GM10847 (cell line): ENCODE data around the gene QRICH2.

ENCODE experiments used
- POLR2A ChIP-seq: IDR thresholded peaks from 2 replicates; pipeline ENCODE4 v1.6.1; 2011; ENCODE audit not compliant: insufficient read length; ENCODE audit errors: extremely low read depth

The QRICH2 gene

GRCh38 chr17:76307966-76308338 is at the start of gene QRICH2:
QRICH2 (minus strand) TSS chr17:76308276; CDS start chr17:76307998, 278 bp downstream.
- no peak for TF ChIP-seq POLR2A

GRCh38 chr17:76357597-76358158 is 49.6 kb upstream of the QRICH2 start:
- no peak for TF ChIP-seq POLR2A

GRCh38 chr17:76356803-76357456 is 48.9 kb upstream of the QRICH2 start:
- TF ChIP-seq POLR2A = no peak

GRCh38 chr17:76354747-76355310 is 46.8 kb upstream of the QRICH2 start:
- TF ChIP-seq POLR2A = no peak

- TF ChIP-seq POLR2A = no peak
Observed at GRCh38 chr17:76354317-76354729, 46.2 kb upstream of the QRICH2 start.

GRCh38 chr17:76353599-76354316 is 45.7 kb upstream of the QRICH2 start, which contains the start of gene PRPSAP1:
PRPSAP1 (minus strand) TSS chr17:76353916; CDS start chr17:76353703, 213 bp downstream.
- peak; percentile 87 for TF ChIP-seq POLR2A

GRCh38 chr17:76353004-76353598 is 45.0 kb upstream of the QRICH2 start:
- TF ChIP-seq POLR2A = no peak

GRCh38 chr17:76351526-76352071 is 43.5 kb upstream of the QRICH2 start:
- no peak for TF ChIP-seq POLR2A

GRCh38 chr17:76350463-76350862 is 42.4 kb upstream of the QRICH2 start:
- TF ChIP-seq POLR2A = no peak

GRCh38 chr17:76345377-76345974 is 37.4 kb upstream of the QRICH2 start:
- TF ChIP-seq POLR2A = no peak

GRCh38 chr17:76343106-76343505 is 35.0 kb upstream of the QRICH2 start:
- TF ChIP-seq POLR2A = no peak

- TF ChIP-seq POLR2A = no peak
Observed at GRCh38 chr17:76341301-76341700, 33.2 kb upstream of the QRICH2 start.

GRCh38 chr17:76337413-76337777 is 29.3 kb upstream of the QRICH2 start:
- no peak for TF ChIP-seq POLR2A

- no peak for TF ChIP-seq POLR2A
Observed at GRCh38 chr17:76336756-76337412, 28.8 kb upstream of the QRICH2 start.
